ENCODE measurements around the gene TMEM204.

The TMEM204 gene

DNA sequence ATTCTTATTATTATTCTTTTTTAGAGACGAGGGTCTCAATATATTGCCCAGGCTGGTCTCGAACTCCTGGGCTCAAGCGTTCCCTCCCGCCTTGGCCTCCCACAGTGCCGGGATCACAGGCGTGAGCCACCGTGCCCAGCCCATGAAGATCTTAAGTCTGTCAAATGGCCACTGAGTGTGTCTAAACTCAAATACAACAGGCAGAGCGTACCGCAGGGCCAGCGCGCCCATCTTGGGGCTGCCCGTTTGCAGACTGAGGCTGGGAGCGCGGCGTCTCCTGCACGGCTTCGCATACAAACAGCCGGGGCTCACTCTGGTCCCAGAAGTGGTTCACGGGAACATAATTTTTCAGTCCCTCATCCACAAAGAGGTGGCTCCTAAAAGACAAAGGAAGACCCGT lies 30.3 kb downstream of the TMEM204 start:
- Histone ChIP-seq H3K36me3 (ENCODE audit: control insufficient read depth, insufficient read depth, low read length) (no peaks in the 10 kb centered on the region), H3K4me3 (replicated peaks; ENCODE audit: low read depth, low read length) (no peak overlapping the region), H3K27me3 (replicated peaks; ENCODE audit: control insufficient read depth, insufficient read depth, low read length) (no peaks in the 10 kb centered on the region)
- TF ChIP-seq CTCF (IDR thresholded peaks at IDR 0.05; ENCODE audit: insufficient read depth, low read length, poor library complexity, severe bottlenecking): no peak
- no peak for DNase-seq (ENCODE audit: extremely low read depth, insufficient read length)

DNA sequence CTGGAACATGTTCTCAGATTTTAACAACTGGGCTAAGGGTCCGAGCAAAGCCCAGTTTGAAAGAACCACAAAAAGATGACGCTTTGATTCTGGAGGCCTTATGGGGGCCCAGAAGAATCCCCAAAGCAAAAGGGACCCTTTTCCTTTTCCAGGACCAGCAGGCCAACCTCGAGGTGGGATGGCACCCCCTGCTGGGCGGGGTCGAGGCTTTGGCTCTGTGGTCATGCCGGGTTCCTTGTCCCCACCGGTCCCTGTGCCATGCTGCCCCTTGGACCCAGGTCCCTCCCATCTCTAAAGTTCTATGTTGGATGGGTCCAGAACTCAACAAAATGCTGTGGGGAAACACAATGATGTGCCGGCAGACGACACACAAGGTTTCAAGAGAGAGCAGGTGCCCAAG lies 30.9 kb downstream of the TMEM204 start:
- Histone ChIP-seq H3K4me3 (replicated peaks; ENCODE audit: low read depth, low read length) (no peak overlapping the region), H3K27me3 (replicated peaks; ENCODE audit: control insufficient read depth, insufficient read depth, low read length) (no peaks in the 10 kb centered on the region), H3K36me3 (ENCODE audit: control insufficient read depth, insufficient read depth, low read length) (no peaks in the 10 kb centered on the region)
- TF ChIP-seq CTCF (IDR thresholded peaks at IDR 0.05; ENCODE audit: insufficient read depth, low read length, poor library complexity, severe bottlenecking): peak; percentile 25
- DNase-seq (ENCODE audit: extremely low read depth, insufficient read length): no peak

- no peaks in the 10 kb centered on the region for H3K36me3 ChIP-seq (ENCODE audit: control insufficient read depth, insufficient read depth, low read length)
These were observed 31.8 kb downstream of the TMEM204 start for GRCh38 chr16:1565083-1565805.

GRCh38 chr16:1567988-1568387 lies 34.5 kb downstream of the TMEM204 start:
- H3K36me3 ChIP-seq (ENCODE audit: control insufficient read depth, insufficient read depth, low read length): no peaks in the 10 kb centered on the region
- no peak for DNase-seq (ENCODE audit: extremely low read depth, insufficient read length)
- TF ChIP-seq CTCF (IDR thresholded peaks at IDR 0.05; ENCODE audit: insufficient read depth, low read length, poor library complexity, severe bottlenecking): no peak
- H3K4me3 ChIP-seq (replicated peaks; ENCODE audit: low read depth, low read length): no peak overlapping the region
- H3K27me3 ChIP-seq (replicated peaks; ENCODE audit: control insufficient read depth, insufficient read depth, low read length): no peaks in the 10 kb centered on the region

More at GRCh38 chr16:1565083-1565805, 31.8 kb downstream of the TMEM204 start:
- no peaks in the 10 kb centered on the region for H3K27me3 ChIP-seq (replicated peaks; ENCODE audit: control insufficient read depth, insufficient read depth, low read length)
- H3K4me3 ChIP-seq (replicated peaks; ENCODE audit: low read depth, low read length): no peak overlapping the region
- TF ChIP-seq CTCF (IDR thresholded peaks at IDR 0.05; ENCODE audit: insufficient read depth, low read length, poor library complexity, severe bottlenecking): no peak
- no peak for DNase-seq (ENCODE audit: extremely low read depth, insufficient read length)

DNA sequence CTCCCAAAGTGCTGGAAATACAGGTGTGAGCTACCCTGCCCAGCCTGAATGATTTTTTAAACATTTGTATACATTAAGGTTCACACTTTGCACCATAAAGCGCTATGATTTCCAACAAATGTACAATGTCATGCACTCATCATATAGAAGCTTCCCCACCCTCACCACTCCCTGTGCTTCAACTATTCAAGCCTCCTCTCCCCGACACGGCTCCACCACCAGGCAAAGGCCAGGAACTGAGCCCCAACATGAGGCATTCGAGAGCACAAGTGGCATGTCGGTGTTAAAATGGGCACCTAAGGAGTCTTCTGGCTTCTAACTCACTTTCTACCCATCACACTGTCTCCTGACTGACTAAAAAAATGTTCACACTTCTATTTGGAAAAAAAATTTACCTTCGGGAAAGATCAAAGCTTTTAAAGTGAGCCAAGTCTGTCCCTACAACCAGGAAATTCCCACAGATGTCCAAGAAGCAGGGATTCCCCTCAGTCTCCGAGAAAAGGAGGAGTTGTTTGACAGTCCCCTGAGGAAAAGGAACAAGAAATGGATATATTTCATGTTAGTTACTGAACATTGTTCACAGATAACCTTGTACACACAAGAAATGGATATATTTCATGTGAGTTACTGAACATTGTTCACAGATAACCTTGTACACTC lies 37.7 kb downstream of the TMEM204 start:
- Histone ChIP-seq H3K36me3 (ENCODE audit: control insufficient read depth, insufficient read depth, low read length) (no peaks in the 10 kb centered on the region), H3K4me3 (replicated peaks; ENCODE audit: low read depth, low read length) (no peak overlapping the region), H3K27me3 (replicated peaks; ENCODE audit: control insufficient read depth, insufficient read depth, low read length) (no peaks in the 10 kb centered on the region)
- TF ChIP-seq CTCF (IDR thresholded peaks at IDR 0.05; ENCODE audit: insufficient read depth, low read length, poor library complexity, severe bottlenecking): no peak
- DNase-seq (ENCODE audit: extremely low read depth, insufficient read length): no peak
